Raji (cell line): Measurements from ENCODE around the gene MC1R.

Source experiments
- POLR2A ChIP-seq: IDR thresholded peaks from 2 replicates; pipeline ENCODE4 v1.6.1; 2011; ENCODE audit warnings: low read depth, low read length, control low read depth; ENCODE audit not compliant: insufficient read depth

Gene MC1R

DNA sequence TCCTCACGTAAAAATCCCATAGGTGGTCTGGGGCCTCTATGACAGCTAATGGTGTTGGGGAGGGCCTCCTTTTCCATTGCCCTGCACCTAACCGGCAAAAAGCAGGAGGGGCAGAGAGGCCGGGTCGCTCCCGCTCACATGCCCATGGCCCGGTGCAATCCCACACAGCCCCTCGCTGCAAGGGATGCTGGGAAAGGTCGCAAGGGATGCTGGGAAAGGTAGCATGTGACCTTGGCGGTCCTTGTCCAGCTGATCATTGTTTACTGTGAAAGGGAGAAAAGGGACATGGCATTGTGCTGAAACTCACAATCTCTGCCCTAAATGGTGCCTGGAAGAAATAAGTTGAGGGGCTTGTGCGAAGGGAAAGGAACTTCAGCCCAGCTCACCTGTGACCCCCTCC, 39.9 kb downstream of the MC1R start:
- no peak for TF ChIP-seq POLR2A

DNA sequence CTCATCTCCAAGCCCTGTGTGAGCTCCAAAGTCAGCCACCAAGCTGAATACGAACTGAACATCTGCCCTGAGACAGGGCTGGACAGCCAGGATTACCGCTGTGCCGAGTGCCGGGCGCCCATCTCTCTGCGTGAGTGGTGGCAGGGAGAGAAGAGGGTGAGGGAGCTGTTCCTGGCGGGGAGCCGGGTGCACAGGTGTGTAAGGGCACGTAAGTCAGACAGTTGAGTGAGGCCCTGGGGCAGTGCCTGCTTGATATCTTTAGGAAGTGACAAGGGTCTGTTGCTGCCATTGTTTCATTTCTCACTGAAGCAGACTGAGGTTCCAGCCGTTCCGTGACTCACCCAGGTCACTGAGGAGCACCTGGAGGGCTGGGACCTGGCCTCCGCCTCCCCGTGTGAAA, 42.3 kb downstream of the MC1R start:
- no peak for TF ChIP-seq POLR2A

DNA sequence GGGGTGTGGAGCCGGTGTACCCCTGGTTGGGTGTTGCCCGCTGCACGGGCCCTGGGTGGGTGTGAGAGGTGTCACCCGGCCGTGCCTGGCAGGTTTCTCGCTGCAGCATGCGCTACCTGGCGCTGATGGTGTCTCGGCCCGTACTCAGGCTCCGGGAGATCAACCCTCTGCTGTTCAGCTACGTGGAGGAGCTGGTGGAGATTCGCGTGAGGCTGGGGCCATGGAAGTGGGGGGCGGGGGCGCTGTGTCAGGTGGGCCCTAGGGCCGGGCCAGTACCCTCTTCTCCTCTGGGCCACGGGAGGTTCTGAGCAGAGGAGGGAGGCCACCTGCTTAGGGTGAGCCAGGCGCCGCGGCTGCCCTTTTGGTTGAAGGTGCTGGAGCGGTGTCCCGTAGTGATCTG, 43.3 kb downstream of the MC1R start:
- TF ChIP-seq POLR2A, result no peak

DNA sequence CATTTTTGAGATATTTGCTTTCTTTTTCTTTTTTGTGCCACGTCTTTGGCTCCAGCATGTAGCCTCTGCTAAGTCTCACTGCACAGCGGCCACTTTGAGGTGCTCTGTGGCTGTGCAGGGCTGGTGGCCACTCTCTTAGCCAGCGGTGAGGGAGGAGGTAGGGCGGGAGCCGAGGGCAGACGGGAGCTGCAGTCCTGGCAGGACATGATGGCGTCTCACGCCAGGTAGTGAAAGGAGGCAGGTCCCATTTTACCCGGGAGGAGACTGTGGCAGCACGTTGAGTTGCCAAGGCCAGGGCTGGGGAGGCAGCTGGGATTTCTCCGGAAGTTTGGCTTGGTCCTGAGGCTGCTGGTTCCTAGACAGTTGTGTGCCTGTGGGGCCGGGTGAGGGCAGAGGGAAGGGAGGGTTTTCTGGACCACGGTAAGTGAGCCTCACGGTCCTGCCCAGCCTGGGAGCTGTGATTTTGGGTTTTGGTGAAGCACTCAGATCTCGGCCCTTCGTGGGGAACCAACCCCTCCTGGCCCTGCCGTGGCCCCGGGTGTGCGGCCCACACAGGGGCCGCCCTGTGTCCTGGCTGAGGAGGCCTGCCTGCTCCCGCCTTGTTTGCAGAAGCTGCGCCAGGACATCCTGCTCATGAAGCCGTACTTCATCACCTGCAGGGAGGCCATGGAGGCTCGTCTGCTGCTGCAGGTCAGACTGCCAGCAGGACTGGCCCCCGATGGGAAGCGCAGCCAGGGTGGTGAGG, 44.3 kb downstream of the MC1R start:
- no peak for TF ChIP-seq POLR2A

DNA sequence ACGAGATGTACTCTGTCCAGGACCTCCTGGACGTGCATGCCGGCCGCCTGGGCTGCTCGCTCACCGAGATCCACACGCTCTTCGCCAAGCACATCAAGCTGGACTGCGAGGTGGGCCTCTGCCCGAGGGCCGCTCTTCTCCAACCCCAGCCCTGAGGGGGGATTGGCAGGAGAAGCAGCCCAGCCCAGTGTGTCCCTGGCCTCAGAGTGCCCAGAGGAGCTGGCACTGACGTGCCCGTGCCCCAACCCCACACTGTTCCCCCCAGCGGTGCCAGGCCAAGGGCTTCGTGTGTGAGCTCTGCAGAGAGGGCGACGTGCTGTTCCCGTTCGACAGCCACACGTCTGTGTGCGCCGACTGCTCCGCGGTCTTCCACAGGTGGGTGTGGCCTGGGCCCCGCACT, 45.5 kb downstream of the MC1R start:
- no peak for TF ChIP-seq POLR2A

DNA sequence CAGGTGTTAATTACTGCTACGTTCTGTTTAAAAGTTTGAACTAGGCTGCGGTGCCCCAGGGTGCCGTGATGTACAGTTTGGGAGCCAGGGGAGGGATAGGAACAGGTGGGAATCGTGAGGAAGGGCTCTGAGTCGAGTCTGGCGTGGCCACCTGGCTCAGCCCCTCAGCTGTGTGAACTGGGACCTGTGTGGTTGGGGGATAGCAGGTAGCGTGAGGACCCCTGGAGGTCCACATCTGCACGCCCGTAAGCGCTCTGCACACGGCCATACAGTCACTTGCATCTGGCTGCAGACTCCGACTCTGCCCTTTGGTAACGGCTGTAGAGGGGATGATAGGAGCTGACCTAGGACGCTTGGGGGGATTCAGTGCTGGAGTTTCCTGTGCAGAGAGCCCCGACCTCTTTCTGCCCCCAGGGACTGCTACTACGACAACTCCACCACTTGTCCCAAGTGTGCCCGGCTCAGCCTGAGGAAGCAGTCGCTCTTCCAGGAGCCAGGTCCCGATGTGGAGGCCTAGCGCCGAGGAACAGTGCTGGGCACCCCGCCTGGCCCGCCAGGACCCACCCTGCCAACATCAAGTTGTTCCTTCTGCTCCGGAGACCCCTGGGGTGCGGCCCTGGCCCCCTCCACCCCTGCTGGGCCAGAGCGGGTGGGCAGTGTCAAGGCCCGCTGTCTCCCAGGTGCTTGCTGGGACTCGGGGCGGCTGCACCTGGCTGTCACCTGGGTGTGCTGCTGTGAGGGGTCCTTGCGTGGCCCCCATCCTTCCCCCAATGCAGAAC, 47.0 kb downstream of the MC1R start:
- TF ChIP-seq POLR2A, result no peak

DNA sequence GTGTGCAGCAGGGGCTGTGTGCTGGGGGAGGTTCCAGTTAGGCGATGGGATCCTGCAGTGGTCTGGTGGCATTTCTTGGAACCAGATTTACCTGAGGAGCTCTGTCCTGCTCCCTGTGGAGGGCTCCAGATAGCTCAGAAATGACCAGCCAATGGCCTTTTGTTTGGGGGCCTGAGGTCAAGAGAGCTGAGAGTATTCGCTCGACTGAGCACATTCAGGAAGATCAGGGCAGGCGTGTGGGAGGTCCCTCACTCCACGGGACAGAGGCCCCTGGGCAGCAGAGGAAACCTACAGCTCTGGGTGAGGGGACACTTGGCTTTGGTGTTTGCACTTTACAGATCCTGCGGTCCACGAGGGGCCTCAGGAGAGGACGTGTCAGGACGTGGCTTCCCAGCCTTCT, 48.1 kb downstream of the MC1R start:
- no peak for TF ChIP-seq POLR2A

DNA sequence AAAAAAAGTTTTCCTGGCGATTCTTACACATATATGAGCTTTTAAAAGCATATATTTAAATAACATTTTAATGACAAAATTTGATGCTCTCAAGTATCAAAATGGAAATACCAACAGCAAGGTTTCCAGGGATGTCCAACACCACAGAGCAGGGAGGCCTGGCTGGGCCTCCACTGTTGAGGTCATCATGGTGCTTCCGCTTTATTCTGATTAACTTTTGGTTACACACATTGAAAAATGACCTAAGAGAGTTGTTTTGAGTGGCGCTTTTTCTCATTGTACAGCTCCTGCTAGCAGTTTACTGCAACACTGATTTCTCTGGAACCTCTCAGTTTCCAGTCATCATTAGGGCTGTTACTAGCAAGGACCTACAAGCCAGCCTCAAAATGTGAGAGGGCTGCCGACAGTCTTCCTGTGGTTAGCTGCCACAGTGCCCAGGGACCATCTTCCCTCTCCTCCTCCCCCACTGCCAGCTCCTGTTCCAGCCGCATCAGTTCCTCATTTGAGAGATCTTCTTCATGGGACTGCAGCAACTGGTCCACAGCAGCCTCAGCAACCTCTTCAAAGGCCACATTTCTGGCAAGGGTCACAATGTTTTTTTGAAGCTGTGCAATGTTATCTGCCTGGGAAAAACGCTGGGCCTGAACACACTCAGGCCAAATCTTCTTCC, 51.2 kb downstream of the MC1R start:
- no peak for TF ChIP-seq POLR2A
